ENCODE measurements around the gene ATXN10.

Gene ATXN10

GRCh38 chr22:45867118-45867905 is 195.7 kb downstream of the ATXN10 start:
- peaks cover 14% of the 10 kb centered on the region for H3K4me1 Mint-ChIP-seq
- H3K27ac Mint-ChIP-seq: no peak overlapping the region
- TF ChIP-seq CTCF (IDR thresholded peaks at IDR 0.05; ENCODE audit: unreplicated experiment in 3 of 3): peak; percentile 32 to 41 (median 38)
- H3K27me3 Mint-ChIP-seq (ENCODE audit: low read depth): peaks cover 73% of the 10 kb centered on the region
- H3K9me3 Mint-ChIP-seq: peaks cover 8% of the 10 kb centered on the region
- H3K4me3 Mint-ChIP-seq: peak overlapping the region in 2 of 3 experiments; percentile 32 to 79
- H3K36me3 Mint-ChIP-seq (ENCODE audit: low read depth): peaks cover 6% of the 10 kb centered on the region

GRCh38 chr22:45867906-45868555 is 196.4 kb downstream of the ATXN10 start:
- Mint-ChIP-seq H3K9me3 (peaks cover 14% of the 10 kb centered on the region), H3K27me3 (ENCODE audit: low read depth) (peaks cover 71% of the 10 kb centered on the region), H3K4me1 (peaks cover 14% of the 10 kb centered on the region), H3K36me3 (ENCODE audit: low read depth) (peaks cover 11% of the 10 kb centered on the region), H3K4me3 (peak overlapping the region; percentile 50 to 79 (median 74)), H3K27ac (no peak overlapping the region)
- no peak for TF ChIP-seq CTCF (IDR thresholded peaks at IDR 0.05; ENCODE audit: unreplicated experiment in 3 of 3)

GRCh38 chr22:45868571-45869339 is 197.1 kb downstream of the ATXN10 start:
- TF ChIP-seq CTCF (IDR thresholded peaks at IDR 0.05; ENCODE audit: unreplicated experiment in 3 of 3): no peak
- Mint-ChIP-seq H3K27ac (no peak overlapping the region), H3K27me3 (ENCODE audit: low read depth) (peaks cover 68% of the 10 kb centered on the region), H3K4me1 (peaks cover 14% of the 10 kb centered on the region), H3K4me3 (peak overlapping the region; percentile 50 to 79 (median 74)), H3K36me3 (ENCODE audit: low read depth) (peaks cover 15% of the 10 kb centered on the region), H3K9me3 (peaks cover 16% of the 10 kb centered on the region)

- Mint-ChIP-seq H3K4me1 (peaks cover 9% of the 10 kb centered on the region), H3K4me3 (no peak overlapping the region), H3K9me3 (peaks cover 16% of the 10 kb centered on the region), H3K27ac (no peak overlapping the region), H3K27me3 (ENCODE audit: low read depth) (peaks cover 62% of the 10 kb centered on the region), H3K36me3 (ENCODE audit: low read depth) (peaks cover 15% of the 10 kb centered on the region)
- TF ChIP-seq CTCF (IDR thresholded peaks at IDR 0.05; ENCODE audit: unreplicated experiment in 3 of 3): no peak
Observed at GRCh38 chr22:45869340-45869847, 197.8 kb downstream of the ATXN10 start.

GRCh38 chr22:45870011-45870410 is 198.4 kb downstream of the ATXN10 start:
- H3K27ac Mint-ChIP-seq: no peak overlapping the region
- peaks cover 18% of the 10 kb centered on the region for H3K9me3 Mint-ChIP-seq
- no peak for TF ChIP-seq CTCF (IDR thresholded peaks at IDR 0.05; ENCODE audit: unreplicated experiment in 3 of 3)
- no peak overlapping the region for H3K4me3 Mint-ChIP-seq
- H3K27me3 Mint-ChIP-seq (ENCODE audit: low read depth): peaks cover 57% of the 10 kb centered on the region
- peaks cover 15% of the 10 kb centered on the region for H3K36me3 Mint-ChIP-seq (ENCODE audit: low read depth)
- H3K4me1 Mint-ChIP-seq: peaks cover 3% of the 10 kb centered on the region
